Measurements from ENCODE around the gene TAGLN.

The TAGLN gene

DNA sequence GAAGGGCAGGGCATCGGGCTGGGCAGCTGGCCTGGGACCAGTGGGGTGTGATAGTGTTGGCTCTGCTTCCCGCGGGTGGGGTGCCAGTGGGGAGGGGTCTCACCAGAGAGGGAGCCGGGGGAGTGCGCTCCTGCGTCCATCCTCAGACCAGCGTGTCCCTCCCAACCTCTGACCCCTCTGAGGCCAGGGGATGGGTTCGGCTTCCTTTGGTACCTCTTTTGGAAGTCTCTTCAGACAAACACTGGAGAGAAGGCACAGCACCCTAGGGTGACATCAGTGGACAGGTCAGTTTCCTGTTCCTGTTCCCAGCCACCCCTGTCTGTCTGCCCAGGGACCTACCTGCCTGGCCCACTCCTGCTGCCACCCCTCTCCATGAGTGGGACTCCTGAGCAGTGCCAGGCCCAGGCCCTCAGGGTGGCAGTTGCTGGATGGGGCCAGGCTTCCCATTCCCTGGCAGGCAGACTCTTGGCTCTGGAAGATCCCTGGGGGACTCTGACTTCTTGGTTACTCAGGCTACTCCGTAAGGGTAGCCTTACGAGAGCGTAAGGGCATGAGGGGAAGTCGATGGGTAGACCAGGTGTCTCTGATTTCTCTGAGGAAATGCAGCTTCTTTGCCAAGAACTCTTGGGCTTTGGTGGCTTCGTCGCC, 2.6 kb downstream of the TAGLN start:
- TF ChIP-seq, protein P1, sequence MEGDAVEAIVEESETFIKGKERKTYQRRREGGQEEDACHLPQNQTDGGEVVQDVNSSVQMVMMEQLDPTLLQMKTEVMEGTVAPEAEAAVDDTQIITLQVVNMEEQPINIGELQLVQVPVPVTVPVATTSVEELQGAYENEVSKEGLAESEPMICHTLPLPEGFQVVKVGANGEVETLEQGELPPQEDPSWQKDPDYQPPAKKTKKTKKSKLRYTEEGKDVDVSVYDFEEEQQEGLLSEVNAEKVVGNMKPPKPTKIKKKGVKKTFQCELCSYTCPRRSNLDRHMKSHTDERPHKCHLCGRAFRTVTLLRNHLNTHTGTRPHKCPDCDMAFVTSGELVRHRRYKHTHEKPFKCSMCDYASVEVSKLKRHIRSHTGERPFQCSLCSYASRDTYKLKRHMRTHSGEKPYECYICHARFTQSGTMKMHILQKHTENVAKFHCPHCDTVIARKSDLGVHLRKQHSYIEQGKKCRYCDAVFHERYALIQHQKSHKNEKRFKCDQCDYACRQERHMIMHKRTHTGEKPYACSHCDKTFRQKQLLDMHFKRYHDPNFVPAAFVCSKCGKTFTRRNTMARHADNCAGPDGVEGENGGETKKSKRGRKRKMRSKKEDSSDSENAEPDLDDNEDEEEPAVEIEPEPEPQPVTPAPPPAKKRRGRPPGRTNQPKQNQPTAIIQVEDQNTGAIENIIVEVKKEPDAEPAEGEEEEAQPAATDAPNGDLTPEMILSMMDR (conservative IDR thresholded peaks at IDR 0.05; ENCODE audit: low read depth, low read length), result no peak
- Histone ChIP-seq H3K27ac (no peak overlapping the region), H3K27me3 (ENCODE audit: insufficient read depth, low read depth) (no peaks in the 10 kb centered on the region), H3K9ac (no peak overlapping the region), H3K79me2 (ENCODE audit: insufficient read depth, low read depth) (no peaks in the 10 kb centered on the region), H3K4me1 (ENCODE audit: low read depth, poor library complexity, severe bottlenecking) (no peaks in the 10 kb centered on the region), H2AFZ (ENCODE audit: low read depth) (no peak overlapping the region), H3K4me2 (no peak overlapping the region), H3K36me3 (ENCODE audit: insufficient read depth) (no peaks in the 10 kb centered on the region), H3K4me3 (IDR thresholded peaks at IDR 0.05; ENCODE audit: insufficient read depth, low read depth, low read length) (no peak overlapping the region), H4K20me1 (ENCODE audit: insufficient read depth) (no peaks in the 10 kb centered on the region)

DNA sequence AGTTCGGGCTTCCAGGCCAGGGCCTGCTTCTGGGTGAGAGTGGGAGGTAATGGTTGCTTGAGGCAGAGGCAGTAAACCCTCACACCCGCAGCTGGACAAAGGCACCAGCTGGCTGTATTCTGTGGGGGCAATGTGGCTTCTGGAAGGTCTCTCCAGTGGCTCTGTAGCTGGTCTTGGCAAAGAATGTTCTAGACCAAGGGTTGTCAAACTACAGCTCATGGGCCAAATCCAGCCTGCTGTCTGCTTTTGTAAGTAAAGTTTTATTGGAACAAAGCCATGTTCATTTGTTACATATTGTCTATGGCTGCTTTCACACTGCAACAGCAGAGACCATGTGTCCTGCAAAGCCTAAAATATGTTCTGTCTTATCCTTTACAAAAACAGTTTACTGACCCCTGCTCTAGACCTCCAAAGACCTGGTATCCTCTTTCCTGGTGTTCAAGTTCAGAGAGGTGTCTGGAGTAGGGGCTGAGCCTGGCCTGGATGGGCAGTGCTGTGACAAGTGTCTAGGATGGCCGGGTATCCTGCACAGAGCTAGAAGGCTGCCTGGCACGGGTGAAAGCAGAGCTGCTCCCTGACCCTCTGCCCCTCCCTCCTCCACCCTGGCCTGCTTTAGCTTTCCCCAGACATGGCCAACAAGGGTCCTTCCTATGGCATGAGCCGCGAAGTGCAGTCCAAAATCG, 3.4 kb downstream of the TAGLN start:
- Histone ChIP-seq H3K4me1 (ENCODE audit: low read depth, poor library complexity, severe bottlenecking) (no peaks in the 10 kb centered on the region), H3K79me2 (ENCODE audit: insufficient read depth, low read depth) (no peaks in the 10 kb centered on the region), H3K27me3 (ENCODE audit: insufficient read depth, low read depth) (no peaks in the 10 kb centered on the region), H3K4me2 (no peak overlapping the region), H3K27ac (no peak overlapping the region), H3K9ac (no peak overlapping the region), H3K36me3 (ENCODE audit: insufficient read depth) (no peaks in the 10 kb centered on the region), H4K20me1 (ENCODE audit: insufficient read depth) (no peaks in the 10 kb centered on the region), H3K4me3 (IDR thresholded peaks at IDR 0.05; ENCODE audit: insufficient read depth, low read depth, low read length) (no peak overlapping the region), H2AFZ (ENCODE audit: low read depth) (no peak overlapping the region)
- TF ChIP-seq, protein P1 (conservative IDR thresholded peaks at IDR 0.05; ENCODE audit: low read depth, low read length), result no peak

DNA sequence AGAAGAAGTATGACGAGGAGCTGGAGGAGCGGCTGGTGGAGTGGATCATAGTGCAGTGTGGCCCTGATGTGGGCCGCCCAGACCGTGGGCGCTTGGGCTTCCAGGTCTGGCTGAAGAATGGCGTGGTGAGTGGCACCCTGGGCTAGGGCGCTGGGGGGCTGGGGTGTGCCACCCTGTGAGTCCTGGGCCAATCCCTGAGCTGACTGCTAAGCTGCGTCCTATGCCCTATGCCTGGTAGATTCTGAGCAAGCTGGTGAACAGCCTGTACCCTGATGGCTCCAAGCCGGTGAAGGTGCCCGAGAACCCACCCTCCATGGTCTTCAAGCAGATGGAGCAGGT, 3.9 kb downstream of the TAGLN start:
- no peak overlapping the region for H3K4me2 ChIP-seq
- no peak overlapping the region for H3K27ac ChIP-seq
- no peaks in the 10 kb centered on the region for H3K79me2 ChIP-seq (ENCODE audit: insufficient read depth, low read depth)
- no peaks in the 10 kb centered on the region for H4K20me1 ChIP-seq (ENCODE audit: insufficient read depth)
- no peaks in the 10 kb centered on the region for H3K36me3 ChIP-seq (ENCODE audit: insufficient read depth)
- no peaks in the 10 kb centered on the region for H3K27me3 ChIP-seq (ENCODE audit: insufficient read depth, low read depth)
- no peak overlapping the region for H3K4me3 ChIP-seq (IDR thresholded peaks at IDR 0.05; ENCODE audit: insufficient read depth, low read depth, low read length)
- H3K4me1 ChIP-seq (ENCODE audit: low read depth, poor library complexity, severe bottlenecking), result no peaks in the 10 kb centered on the region
- TF ChIP-seq, protein P1 (conservative IDR thresholded peaks at IDR 0.05; ENCODE audit: low read depth, low read length), result no peak
- H2AFZ ChIP-seq (ENCODE audit: low read depth), result no peak overlapping the region
- no peak overlapping the region for H3K9ac ChIP-seq

DNA sequence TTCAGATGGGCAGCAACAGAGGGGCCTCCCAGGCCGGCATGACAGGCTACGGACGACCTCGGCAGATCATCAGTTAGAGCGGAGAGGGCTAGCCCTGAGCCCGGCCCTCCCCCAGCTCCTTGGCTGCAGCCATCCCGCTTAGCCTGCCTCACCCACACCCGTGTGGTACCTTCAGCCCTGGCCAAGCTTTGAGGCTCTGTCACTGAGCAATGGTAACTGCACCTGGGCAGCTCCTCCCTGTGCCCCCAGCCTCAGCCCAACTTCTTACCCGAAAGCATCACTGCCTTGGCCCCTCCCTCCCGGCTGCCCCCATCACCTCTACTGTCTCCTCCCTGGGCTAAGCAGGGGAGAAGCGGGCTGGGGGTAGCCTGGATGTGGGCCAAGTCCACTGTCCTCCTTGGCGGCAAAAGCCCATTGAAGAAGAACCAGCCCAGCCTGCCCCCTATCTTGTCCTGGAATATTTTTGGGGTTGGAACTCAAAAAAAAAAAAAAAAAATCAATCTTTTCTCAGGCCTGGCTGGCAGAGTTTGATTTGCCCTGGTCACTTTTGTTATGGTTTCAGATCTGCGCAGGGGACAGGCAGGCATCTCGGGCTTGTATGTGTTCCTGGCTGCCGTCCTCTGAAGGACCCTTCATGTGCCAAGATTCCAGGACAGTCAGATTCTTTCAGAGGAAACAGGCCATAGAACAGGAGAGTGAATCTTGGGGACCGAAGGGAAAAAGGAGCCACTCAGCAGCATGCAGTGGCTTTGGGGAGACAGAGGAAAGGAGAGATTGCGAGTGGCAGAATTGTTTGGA, 5.3 kb downstream of the TAGLN start:
- no peaks in the 10 kb centered on the region for H3K36me3 ChIP-seq (ENCODE audit: insufficient read depth)
- no peak overlapping the region for H3K9ac ChIP-seq
- no peak overlapping the region for H3K4me2 ChIP-seq
- H3K27me3 ChIP-seq (ENCODE audit: insufficient read depth, low read depth), result no peaks in the 10 kb centered on the region
- TF ChIP-seq, protein P1 (conservative IDR thresholded peaks at IDR 0.05; ENCODE audit: low read depth, low read length), result no peak
- H4K20me1 ChIP-seq (ENCODE audit: insufficient read depth), result no peaks in the 10 kb centered on the region
- no peak overlapping the region for H3K4me3 ChIP-seq (IDR thresholded peaks at IDR 0.05; ENCODE audit: insufficient read depth, low read depth, low read length)
- H3K27ac ChIP-seq, result no peak overlapping the region
- no peaks in the 10 kb centered on the region for H3K4me1 ChIP-seq (ENCODE audit: low read depth, poor library complexity, severe bottlenecking)
- H2AFZ ChIP-seq (ENCODE audit: low read depth), result no peak overlapping the region
- no peaks in the 10 kb centered on the region for H3K79me2 ChIP-seq (ENCODE audit: insufficient read depth, low read depth)
